Keratinocyte (primary cell): Measurements from ENCODE around the gene RNLS. TPM values are rescaled to one million over a fixed set of nuclear protein-coding genes. Genes with fewer than 3 reads are reported as not detected.

ENCODE experiments used
- DNase-seq: peaks from one replicate; pipeline ENCODE4 v3.0.0-alpha.2; 2011; ENCODE audit warnings: low read depth, missing footprints, low spot score
- FAIRE-seq: peaks from 2 replicates; lab custom pipeline; 2011; peaks lifted over from hg19 to GRCh38; lab: Jason Lieb, UNC
- H2AFZ ChIP-seq: 2 replicates; pipeline ENCODE4 v1.6.0; 2012; ENCODE audit warnings: low read length, control low read depth, inconsistent platforms; ENCODE audit not compliant: control insufficient read depth
- H3K27ac ChIP-seq: 2 replicates; pipeline ENCODE4 v1.5.1; 2011; ENCODE audit warnings: low read length; ENCODE audit not compliant: control insufficient read depth, insufficient read depth
- H3K27me3 ChIP-seq: 3 replicates; pipeline ENCODE4 v1.6.0; 2011; ENCODE audit warnings: low read length; ENCODE audit not compliant: control insufficient read depth, insufficient read depth; ENCODE audit errors: extremely low read depth
- H3K36me3 ChIP-seq, 2 experiments: 2 replicates in 1 of 2; 3 replicates in 1 of 2; pipeline ENCODE4 v1.5.1; 2011; ENCODE audit warnings: low read length in 2 of 2, mild to moderate bottlenecking in 1 of 2; ENCODE audit not compliant: control insufficient read depth in 2 of 2, insufficient read depth in 2 of 2; ENCODE audit errors: extremely low read depth in 1 of 2
- H3K4me1 ChIP-seq: 3 replicates; pipeline ENCODE4 v1.5.1; 2011; ENCODE audit warnings: low read length; ENCODE audit not compliant: control insufficient read depth, insufficient read depth; ENCODE audit errors: extremely low read depth
- H3K4me2 ChIP-seq: 3 replicates; pipeline ENCODE4 v1.6.0; 2011; ENCODE audit warnings: low read depth, low read length; ENCODE audit not compliant: control insufficient read depth, insufficient read depth; ENCODE audit errors: extremely low read depth
- H3K4me3 ChIP-seq, 3 experiments: fragments of 200-600 bp in 1 of 3; sonication (generic) in 1 of 3; 2 replicates in 2 of 3; 3 replicates in 1 of 3; pipeline ENCODE4 v1.5.1; 2011 to 2016; ENCODE audit warnings: low read length in 3 of 3, mild to moderate bottlenecking in 3 of 3, control low read depth in 2 of 3, inconsistent platforms in 1 of 3, low read depth in 1 of 3, mixed read lengths in 1 of 3, mixed run types in 1 of 3, moderate library complexity in 1 of 3; ENCODE audit not compliant: control insufficient read depth in 2 of 3, insufficient read depth in 2 of 3; ENCODE audit errors: extremely low read depth in 1 of 3
- H3K79me2 ChIP-seq: 2 replicates; pipeline ENCODE4 v1.6.0; 2012; ENCODE audit warnings: low read length; ENCODE audit not compliant: control insufficient read depth, insufficient read depth
- H3K9ac ChIP-seq: 3 replicates; pipeline ENCODE4 v1.6.0; 2011; ENCODE audit warnings: low read length; ENCODE audit not compliant: control insufficient read depth, insufficient read depth; ENCODE audit errors: extremely low read depth
- H3K9me1 ChIP-seq: 3 replicates; pipeline ENCODE4 v1.6.0; 2011; ENCODE audit warnings: low read length; ENCODE audit not compliant: control insufficient read depth, insufficient read depth; ENCODE audit errors: extremely low read depth
- H3K9me3 ChIP-seq: 2 replicates; pipeline ENCODE4 v1.5.1; 2012; ENCODE audit warnings: low read depth, low read length; ENCODE audit not compliant: control insufficient read depth
- H4K20me1 ChIP-seq: 3 replicates; pipeline ENCODE4 v1.6.0; 2011; ENCODE audit warnings: low read length; ENCODE audit not compliant: control insufficient read depth, insufficient read depth; ENCODE audit errors: extremely low read depth
- CTCF ChIP-seq, 3 experiments: IDR thresholded peaks in 1 of 3; conservative IDR thresholded peaks in 1 of 3; optimal IDR thresholded peaks in 1 of 3; 2 replicates in 2 of 3; 3 replicates in 1 of 3; pipeline versions ENCODE3 to v1.5.1; 2011; ENCODE audit warnings: low read length in 3 of 3, mild to moderate bottlenecking in 3 of 3, moderate library complexity in 2 of 3, control low read depth in 1 of 3, inconsistent platforms in 1 of 3; ENCODE audit not compliant: insufficient read depth in 2 of 3; ENCODE audit errors: extremely low read depth in 1 of 3
- EZH2 ChIP-seq: IDR thresholded peaks from one replicate; pipeline ENCODE4 v1.6.1; 2012; ENCODE audit warnings: inconsistent platforms, mild to moderate bottlenecking, low read length, moderate library complexity
- dilution Hi-C: fragments of 300-500 bp; cut with MboI; formaldehyde crosslinking; loops from one replicate; pipeline ENCODE4 v1.7.0; 2020; ENCODE audit warnings: low sequenced_read_pairs; ENCODE audit not compliant: extremely low pct_ligation_motif_present
- polyA plus RNA-seq, 5 experiments: library from polyadenylated mRNA; depleted of rRNA in 3 of 5; stranded (reverse) in 3 of 5; stranded (forward) in 1 of 5; unstranded in 1 of 5; fragments of >200 nt; gene quantifications; 1 replicate in 1 of 5; 2 replicates in 3 of 5; 3 replicates in 1 of 5; pipeline versions ENCODE4 v1.2.1 to v1.2.3, GENCODE V29; 2011 to 2012; ENCODE audit warnings: missing spikeins in 2 of 5, low read depth in 1 of 5, low replicate concordance in 1 of 5

RNLS gene
- polyA plus RNA-seq, 1 donor (not counting 4 experiments of a cell fraction or from before 2014, with no cell fraction given), result 6.8 TPM

DNA sequence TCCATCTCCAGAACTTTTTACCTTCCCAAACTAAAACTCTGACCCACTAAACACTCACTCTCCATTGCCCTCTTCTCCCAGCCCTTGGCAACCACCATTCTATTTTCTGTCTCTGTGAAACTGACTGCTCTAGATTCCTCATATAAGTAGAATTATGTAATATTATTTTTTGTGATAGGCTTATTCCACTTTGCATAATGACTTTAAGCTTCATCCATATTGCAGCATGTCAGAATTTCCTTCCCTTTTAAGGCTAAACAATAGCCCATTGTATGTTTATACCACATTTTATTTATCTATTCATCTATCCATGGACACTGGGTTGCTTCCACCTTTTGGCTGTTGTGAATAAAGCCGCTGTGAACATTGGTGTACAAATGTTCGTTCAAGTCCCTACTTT, 308.8 kb downstream of the RNLS start:
- no peak for DNase-seq
- Histone ChIP-seq H2AFZ (no peak overlapping the region), H4K20me1 (no peaks in the 10 kb centered on the region), H3K9me3 (no peaks in the 10 kb centered on the region), H3K79me2 (no peaks in the 10 kb centered on the region), H3K9me1 (no peaks in the 10 kb centered on the region), H3K27me3 (no peaks in the 10 kb centered on the region), H3K4me1 (peaks cover 8% of the 10 kb centered on the region), H3K4me2 (no peak overlapping the region), H3K36me3 (no peaks in the 10 kb centered on the region), H3K4me3 (no peak overlapping the region), H3K27ac (no peak overlapping the region), H3K9ac (no peak overlapping the region)
- no peak for FAIRE-seq
- no peak for TF ChIP-seq CTCF (optimal IDR thresholded peaks at IDR 0.05 in 1 of 3, IDR thresholded peaks at IDR 0.05 in 1 of 3, conservative IDR thresholded peaks at IDR 0.05 in 1 of 3; ENCODE audit: extremely low read depth in 1 of 3, insufficient read depth in 2 of 3, low read length in 3 of 3)
- TF ChIP-seq EZH2, result no peak
- dilution Hi-C loops, result no loop called here

- dilution Hi-C loops, result no loop called here
- Histone ChIP-seq H3K27me3 (no peaks in the 10 kb centered on the region), H3K9me3 (no peaks in the 10 kb centered on the region), H3K36me3 (no peaks in the 10 kb centered on the region), H3K79me2 (no peaks in the 10 kb centered on the region), H3K27ac (no peak overlapping the region), H2AFZ (no peak overlapping the region), H3K4me2 (no peak overlapping the region), H3K9ac (no peak overlapping the region), H3K4me3 (no peak overlapping the region), H3K9me1 (no peaks in the 10 kb centered on the region), H3K4me1 (peaks cover 8% of the 10 kb centered on the region), H4K20me1 (no peaks in the 10 kb centered on the region)
- DNase-seq (no peak), FAIRE-seq (no peak)
- TF ChIP-seq CTCF (optimal IDR thresholded peaks at IDR 0.05 in 1 of 3, IDR thresholded peaks at IDR 0.05 in 1 of 3, conservative IDR thresholded peaks at IDR 0.05 in 1 of 3; ENCODE audit: extremely low read depth in 1 of 3, insufficient read depth in 2 of 3, low read length in 3 of 3) (no peak), EZH2 (no peak)
Measured at GRCh38 chr10:88273567-88273966, 309.6 kb downstream of the RNLS start.
